HFF-Myc (cell line): ENCODE data around the gene MNDA.

Experiments used
- DNase-seq: peaks from one replicate; pipeline ENCODE4 v3.0.0-alpha.2; 2011; ENCODE audit warnings: low read depth; ENCODE audit errors: extremely low read depth
- H3K4me3 ChIP-seq: replicated peaks from 2 replicates; pipeline ENCODE4 v1.5.1; 2011; ENCODE audit warnings: low read depth, mild to moderate bottlenecking, control low read depth, low read length
- TF ChIP-seq, protein P1 (sequence below): IDR thresholded peaks from 2 replicates; pipeline ENCODE4 v1.5.1; 2012; ENCODE audit warnings: mild to moderate bottlenecking, low read depth, low read length, control low read depth; ENCODE audit errors: missing control alignments

Gene MNDA

DNA sequence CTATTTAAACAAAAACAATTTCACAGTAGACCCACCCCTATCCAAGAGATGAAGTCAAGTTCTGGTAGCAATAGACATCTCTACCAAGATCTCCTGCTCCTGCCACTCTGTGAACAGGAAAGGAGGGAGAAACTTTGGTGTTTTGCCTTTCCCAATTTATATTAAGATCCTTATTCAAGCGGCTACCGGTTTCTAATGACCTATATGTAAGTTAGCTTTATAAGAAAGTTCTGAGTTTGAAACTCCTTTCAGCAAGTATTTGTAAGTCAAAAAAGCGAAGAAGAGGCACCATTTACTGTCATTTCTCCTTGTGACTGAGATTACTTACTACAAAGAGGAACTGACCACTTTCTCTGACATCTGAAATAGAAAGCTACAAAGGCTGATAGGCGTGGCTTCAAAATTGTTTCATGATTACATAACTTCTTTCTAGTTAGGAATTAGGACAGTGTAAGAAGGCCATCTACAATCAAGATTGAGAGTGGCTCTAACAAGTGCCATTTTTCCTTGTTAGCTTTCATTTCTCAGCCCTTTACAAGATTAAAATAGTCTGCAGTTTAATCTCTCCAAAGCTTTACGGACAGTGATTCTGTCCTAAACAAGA is at the start of gene MNDA:
MNDA (plus strand) TSS at position 448 of the 604 bp plus-strand sequence. CDS start 10,803 bp downstream, outside the sequence.
- H3K4me3 ChIP-seq: no peak within 1 kb of the TSS
- TF ChIP-seq, protein P1, sequence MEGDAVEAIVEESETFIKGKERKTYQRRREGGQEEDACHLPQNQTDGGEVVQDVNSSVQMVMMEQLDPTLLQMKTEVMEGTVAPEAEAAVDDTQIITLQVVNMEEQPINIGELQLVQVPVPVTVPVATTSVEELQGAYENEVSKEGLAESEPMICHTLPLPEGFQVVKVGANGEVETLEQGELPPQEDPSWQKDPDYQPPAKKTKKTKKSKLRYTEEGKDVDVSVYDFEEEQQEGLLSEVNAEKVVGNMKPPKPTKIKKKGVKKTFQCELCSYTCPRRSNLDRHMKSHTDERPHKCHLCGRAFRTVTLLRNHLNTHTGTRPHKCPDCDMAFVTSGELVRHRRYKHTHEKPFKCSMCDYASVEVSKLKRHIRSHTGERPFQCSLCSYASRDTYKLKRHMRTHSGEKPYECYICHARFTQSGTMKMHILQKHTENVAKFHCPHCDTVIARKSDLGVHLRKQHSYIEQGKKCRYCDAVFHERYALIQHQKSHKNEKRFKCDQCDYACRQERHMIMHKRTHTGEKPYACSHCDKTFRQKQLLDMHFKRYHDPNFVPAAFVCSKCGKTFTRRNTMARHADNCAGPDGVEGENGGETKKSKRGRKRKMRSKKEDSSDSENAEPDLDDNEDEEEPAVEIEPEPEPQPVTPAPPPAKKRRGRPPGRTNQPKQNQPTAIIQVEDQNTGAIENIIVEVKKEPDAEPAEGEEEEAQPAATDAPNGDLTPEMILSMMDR: no peak
- DNase-seq: no peak

DNA sequence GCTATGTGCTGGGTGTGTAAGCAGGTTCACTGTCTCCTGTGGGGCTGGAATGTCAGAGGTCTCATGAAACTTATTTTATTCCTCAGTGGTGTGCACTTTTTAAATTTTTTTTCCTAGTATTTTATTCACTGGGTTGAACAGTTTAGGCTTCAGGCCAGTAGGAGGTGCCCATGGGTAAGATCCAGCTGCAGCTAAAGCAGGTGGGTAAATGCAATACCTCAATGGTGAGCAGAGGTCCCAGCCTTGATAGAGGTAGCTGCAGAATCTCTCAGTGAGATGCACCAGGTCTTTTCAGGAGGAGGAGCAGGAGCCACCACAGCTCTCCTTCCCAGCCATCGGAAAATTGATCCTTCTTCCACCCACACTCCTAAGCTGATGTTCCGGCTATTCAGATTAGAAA is 37.5 kb upstream of the MNDA start:
- TF ChIP-seq, protein P1: no peak
- H3K4me3 ChIP-seq: no peak overlapping the region
- DNase-seq: no peak

DNA sequence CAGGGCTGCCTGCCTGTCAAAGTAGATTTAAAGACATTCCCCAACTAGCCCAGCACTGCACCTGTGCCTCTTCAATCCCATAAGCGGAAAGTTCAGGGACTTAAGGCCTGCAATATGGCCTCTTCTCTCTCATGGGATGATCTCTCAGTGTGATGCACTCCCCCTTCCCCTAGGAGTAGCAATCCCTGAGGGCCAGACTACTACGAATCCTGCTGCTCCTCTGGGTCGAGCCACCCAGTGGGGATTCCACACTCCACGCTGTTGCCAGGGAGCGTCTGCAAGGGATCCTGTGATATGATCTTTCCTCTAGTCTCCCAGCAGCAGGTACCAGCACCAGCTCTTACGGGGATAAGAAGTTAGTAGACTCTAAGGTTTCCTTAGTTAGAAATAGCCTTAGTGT is 36.9 kb upstream of the MNDA start:
- TF ChIP-seq, protein P1: no peak
- DNase-seq: no peak
- H3K4me3 ChIP-seq: no peak overlapping the region

DNA sequence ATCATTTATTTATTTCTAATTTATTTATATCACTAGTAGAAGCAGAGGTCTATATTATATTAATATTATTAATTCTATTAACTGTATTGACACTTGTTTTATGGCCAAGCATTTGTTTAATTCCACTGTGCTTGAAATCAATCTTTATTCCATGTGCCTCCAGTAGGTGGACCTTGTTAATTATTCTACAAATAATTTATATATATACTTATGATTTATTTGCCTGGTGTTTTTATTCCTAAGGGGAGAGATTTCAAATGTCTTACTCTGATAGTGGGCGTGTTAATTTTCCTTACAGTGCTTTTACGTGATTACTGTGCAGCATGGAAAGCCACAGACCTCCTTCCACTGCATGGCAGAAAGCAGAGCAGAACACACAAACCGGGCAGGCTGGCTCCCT is 32.6 kb upstream of the MNDA start:
- TF ChIP-seq, protein P1: no peak
- no peak overlapping the region for H3K4me3 ChIP-seq
- DNase-seq: no peak

- no peak for DNase-seq
- no peak overlapping the region for H3K4me3 ChIP-seq
- TF ChIP-seq, protein P1: no peak
Measured at GRCh38 chr1:158799689-158800088, 31.5 kb upstream of the MNDA start.

- TF ChIP-seq, protein P1: no peak
Measured at GRCh38 chr1:158800526-158800925, 30.6 kb upstream of the MNDA start.

DNA sequence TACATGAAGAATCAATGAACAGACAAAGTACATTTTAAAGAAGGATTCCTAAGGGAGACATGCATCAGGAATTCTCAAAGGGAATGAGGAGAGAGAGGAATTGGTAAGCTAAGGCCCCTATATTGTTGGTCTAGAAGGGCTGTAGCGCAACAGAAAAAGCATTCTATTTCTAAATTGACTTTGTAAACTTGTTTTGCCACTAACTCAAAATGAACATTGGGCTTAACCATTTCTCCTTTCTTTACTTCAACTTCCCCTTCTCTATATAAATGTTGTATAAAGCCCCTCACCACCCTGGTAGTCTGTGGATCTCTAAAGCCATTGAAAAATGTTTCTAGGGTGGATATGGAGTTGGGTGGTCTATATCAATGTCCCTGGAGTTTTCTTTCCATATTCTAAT is 29.8 kb upstream of the MNDA start:
- TF ChIP-seq, protein P1: no peak
- no peak for DNase-seq
- H3K4me3 ChIP-seq: no peak overlapping the region

More at GRCh38 chr1:158800526-158800925, 30.6 kb upstream of the MNDA start:
- no peak overlapping the region for H3K4me3 ChIP-seq
- DNase-seq: no peak
